HL-60 (cell line): ENCODE data around the gene CCDC51.
"Not testable (repeated sequence)": the region's sequence is repeated elsewhere in the genome, so short reads cannot be mapped to it uniquely, and the experiment has no call there.

ENCODE experiments used
- DNase-seq, 2 experiments: peaks; one replicate each; pipeline ENCODE4 v3.0.0-alpha.2; 2010 to 2020; ENCODE audit warnings: low read depth in 1 of 2, low spot score in 1 of 2
- H3K27ac ChIP-seq: fragments of 250-450 bp; sonication (Bioruptor Pico); replicated peaks from 2 replicates; pipeline ENCODE4 v1.5.1; 2020; ENCODE audit warnings: mild to moderate bottlenecking, moderate library complexity
- H3K27me3 ChIP-seq: fragments of 250-450 bp; sonication (Bioruptor Pico); 2 replicates; pipeline ENCODE4 v1.5.1; 2021; ENCODE audit warnings: mild to moderate bottlenecking, moderate library complexity; ENCODE audit not compliant: insufficient read depth, poor library complexity, severe bottlenecking
- H3K4me3 ChIP-seq: replicated peaks from 2 replicates; pipeline ENCODE4 v1.5.1; 2011; ENCODE audit warnings: mild to moderate bottlenecking, control low read depth, low read length; ENCODE audit not compliant: insufficient read depth
- GABPA ChIP-seq: IDR thresholded peaks from 2 replicates; pipeline ENCODE4 v1.6.1; 2012; ENCODE audit warnings: low read depth
- POLR2AphosphoS5 ChIP-seq: IDR thresholded peaks from 2 replicates; pipeline ENCODE4 v1.6.1; 2012; ENCODE audit warnings: low read depth
- SPI1 ChIP-seq: IDR thresholded peaks from 2 replicates; pipeline ENCODE4 v1.6.1; 2012; ENCODE audit warnings: low read depth, mild to moderate bottlenecking, borderline replicate concordance
- TF ChIP-seq, protein P1 (sequence below): IDR thresholded peaks from one replicate; pipeline ENCODE4 v1.5.1; 2011; ENCODE audit warnings: low read length, control low read depth, inconsistent platforms; ENCODE audit not compliant: insufficient read depth
- TF ChIP-seq, protein P2 (sequence below): IDR thresholded peaks from 2 replicates; pipeline ENCODE4 v1.6.1; 2012; ENCODE audit warnings: low read depth; ENCODE audit not compliant: insufficient replicate concordance

The CCDC51 gene

DNA sequence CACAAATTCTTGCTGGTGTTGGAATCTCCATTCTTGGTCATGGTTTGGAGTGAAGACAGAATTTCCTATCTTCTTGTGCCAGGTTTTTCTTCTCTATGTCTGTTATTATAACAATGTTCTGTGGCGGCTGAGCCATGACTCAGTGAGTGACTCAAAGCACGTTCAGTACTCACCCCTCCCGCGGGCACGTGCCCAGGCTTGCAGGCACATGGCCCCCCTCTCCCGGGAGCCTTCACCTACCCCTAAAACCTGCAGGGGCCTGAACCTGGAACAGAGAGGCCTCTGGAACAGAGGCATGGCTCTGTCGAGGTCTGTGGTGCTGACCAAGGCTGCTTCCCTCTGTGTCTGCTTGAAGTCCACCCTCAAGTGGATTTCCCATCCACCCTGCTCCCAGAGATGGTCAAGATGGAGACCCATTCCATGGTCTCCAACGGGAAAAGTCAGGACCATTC lies 37.6 kb downstream of the CCDC51 start:
- Histone ChIP-seq H3K27ac (no peak overlapping the region), H3K27me3 (no peaks in the 10 kb centered on the region), H3K4me3 (no peak overlapping the region)
- no peak for TF ChIP-seq GABPA
- DNase-seq = no peak

DNA sequence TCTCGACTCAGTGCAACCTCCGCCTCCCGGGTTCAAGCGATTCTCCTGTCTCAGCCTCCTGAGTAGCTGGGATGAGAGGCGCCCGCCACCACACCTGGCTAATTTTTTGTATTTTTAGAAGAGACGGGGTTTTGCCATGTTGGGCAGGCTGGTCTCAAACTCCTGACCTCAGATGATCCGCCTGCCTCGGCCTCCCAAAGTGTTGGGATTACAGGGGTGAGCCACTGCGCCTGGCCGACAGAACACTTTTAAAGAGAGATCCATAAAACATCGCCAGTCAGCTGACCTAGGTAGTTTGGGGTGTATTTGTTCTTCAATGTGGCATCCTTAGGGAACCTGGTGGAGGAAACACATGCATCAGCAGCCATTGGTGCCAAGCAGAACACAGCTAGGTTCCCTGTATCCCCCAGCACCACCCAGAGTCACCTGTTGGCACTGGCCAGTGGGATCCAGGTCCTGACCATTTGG lies 38.5 kb downstream of the CCDC51 start:
- not testable (repeated sequence) for H3K4me3 ChIP-seq, DNase-seq, H3K27ac ChIP-seq, H3K27me3 ChIP-seq

DNA sequence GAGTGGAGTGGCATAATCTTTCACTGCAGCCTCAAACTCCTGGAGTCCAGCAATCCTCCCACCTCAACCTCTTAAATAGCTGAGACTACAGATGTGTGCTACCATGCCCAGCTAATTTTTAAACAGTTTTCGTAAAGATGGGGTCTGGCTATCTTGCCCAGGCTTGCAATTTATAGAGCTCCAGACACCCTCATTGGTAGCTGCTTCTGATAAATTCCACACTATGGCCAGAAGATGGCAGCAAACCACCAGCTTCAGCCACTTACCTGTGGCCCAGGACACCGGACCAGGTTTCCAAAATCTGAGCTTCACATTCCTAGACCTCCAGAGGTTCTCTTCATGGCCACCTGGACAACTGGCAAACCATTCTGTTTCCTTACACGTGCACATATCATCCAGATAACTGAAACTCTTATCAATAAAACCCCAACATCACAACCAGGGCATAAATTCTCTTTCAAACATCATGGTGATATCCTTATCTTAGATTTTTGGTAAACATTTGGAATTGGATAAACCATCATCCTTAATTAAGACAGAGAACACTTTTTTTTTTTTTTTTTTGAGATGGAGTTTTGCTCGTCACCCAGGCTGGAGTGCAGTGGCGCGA lies 39.0 kb downstream of the CCDC51 start:
- DNase-seq = peak; percentile 47 to 59
- TF ChIP-seq POLR2AphosphoS5 (no peak), GABPA (no peak), SPI1 (no peak)
- TF ChIP-seq, protein P1, sequence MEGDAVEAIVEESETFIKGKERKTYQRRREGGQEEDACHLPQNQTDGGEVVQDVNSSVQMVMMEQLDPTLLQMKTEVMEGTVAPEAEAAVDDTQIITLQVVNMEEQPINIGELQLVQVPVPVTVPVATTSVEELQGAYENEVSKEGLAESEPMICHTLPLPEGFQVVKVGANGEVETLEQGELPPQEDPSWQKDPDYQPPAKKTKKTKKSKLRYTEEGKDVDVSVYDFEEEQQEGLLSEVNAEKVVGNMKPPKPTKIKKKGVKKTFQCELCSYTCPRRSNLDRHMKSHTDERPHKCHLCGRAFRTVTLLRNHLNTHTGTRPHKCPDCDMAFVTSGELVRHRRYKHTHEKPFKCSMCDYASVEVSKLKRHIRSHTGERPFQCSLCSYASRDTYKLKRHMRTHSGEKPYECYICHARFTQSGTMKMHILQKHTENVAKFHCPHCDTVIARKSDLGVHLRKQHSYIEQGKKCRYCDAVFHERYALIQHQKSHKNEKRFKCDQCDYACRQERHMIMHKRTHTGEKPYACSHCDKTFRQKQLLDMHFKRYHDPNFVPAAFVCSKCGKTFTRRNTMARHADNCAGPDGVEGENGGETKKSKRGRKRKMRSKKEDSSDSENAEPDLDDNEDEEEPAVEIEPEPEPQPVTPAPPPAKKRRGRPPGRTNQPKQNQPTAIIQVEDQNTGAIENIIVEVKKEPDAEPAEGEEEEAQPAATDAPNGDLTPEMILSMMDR = peak; percentile 65
- TF ChIP-seq, protein P2, sequence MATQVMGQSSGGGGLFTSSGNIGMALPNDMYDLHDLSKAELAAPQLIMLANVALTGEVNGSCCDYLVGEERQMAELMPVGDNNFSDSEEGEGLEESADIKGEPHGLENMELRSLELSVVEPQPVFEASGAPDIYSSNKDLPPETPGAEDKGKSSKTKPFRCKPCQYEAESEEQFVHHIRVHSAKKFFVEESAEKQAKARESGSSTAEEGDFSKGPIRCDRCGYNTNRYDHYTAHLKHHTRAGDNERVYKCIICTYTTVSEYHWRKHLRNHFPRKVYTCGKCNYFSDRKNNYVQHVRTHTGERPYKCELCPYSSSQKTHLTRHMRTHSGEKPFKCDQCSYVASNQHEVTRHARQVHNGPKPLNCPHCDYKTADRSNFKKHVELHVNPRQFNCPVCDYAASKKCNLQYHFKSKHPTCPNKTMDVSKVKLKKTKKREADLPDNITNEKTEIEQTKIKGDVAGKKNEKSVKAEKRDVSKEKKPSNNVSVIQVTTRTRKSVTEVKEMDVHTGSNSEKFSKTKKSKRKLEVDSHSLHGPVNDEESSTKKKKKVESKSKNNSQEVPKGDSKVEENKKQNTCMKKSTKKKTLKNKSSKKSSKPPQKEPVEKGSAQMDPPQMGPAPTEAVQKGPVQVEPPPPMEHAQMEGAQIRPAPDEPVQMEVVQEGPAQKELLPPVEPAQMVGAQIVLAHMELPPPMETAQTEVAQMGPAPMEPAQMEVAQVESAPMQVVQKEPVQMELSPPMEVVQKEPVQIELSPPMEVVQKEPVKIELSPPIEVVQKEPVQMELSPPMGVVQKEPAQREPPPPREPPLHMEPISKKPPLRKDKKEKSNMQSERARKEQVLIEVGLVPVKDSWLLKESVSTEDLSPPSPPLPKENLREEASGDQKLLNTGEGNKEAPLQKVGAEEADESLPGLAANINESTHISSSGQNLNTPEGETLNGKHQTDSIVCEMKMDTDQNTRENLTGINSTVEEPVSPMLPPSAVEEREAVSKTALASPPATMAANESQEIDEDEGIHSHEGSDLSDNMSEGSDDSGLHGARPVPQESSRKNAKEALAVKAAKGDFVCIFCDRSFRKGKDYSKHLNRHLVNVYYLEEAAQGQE = no peak
- Histone ChIP-seq H3K27me3 (no peaks in the 10 kb centered on the region), H3K27ac (no peak overlapping the region), H3K4me3 (no peak overlapping the region)

DNA sequence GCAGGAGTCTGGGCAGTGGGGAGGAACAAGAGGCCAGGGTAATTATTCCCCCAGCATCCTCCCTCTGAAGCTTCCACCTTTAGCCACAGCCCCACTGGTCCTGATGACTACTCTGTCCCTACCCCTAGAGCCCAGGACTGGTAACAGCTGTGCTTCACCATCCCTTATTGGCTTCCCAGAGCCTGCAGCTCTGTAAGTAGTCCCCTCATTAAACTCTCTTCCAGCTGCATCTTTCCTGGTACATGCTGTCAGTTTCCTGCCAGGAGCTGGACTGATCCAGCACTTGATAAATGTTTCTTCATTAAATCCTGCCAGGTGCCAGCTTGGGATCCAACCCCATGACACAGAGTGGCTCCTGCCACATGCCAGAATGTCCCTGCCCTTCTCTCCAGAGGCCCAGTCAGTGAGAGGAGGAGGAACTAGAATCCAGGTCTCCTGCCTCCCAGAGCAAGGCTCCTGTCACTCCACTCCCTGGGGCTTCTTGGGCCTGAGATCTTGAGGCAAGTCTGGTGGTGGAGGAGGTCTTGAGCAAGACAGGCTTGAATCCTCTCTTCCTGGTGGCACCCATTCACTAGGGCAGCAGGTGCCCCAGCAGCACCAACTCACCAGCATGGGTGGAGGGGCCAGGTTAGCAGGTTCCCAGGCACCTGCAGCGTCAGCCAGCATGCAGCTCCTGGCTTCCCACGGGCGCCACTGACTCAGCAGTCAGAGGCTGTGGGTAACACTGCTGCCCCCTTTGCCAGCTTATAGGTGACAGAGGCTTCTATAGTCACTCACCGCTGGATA lies 40.3 kb downstream of the CCDC51 start:
- no peak overlapping the region for H3K4me3 ChIP-seq
- TF ChIP-seq, protein P2 = no peak
- TF ChIP-seq SPI1 (no peak), GABPA (no peak), POLR2AphosphoS5 (no peak)
- TF ChIP-seq, protein P1 = no peak
- H3K27ac ChIP-seq = peak overlapping the region; percentile 80
- no peaks in the 10 kb centered on the region for H3K27me3 ChIP-seq
- DNase-seq = peak in 1 of 2 experiments; percentile 56
